NCI-H82 (cell line): ENCODE data around the gene USP21.

Source experiments
- DNase-seq: peaks from one replicate; lab custom pipeline; 2025; lab: John Stamatoyannopoulos, UW

Gene USP21

GRCh38 chr1:161171191-161171590 lies 11.9 kb downstream of the USP21 start:
- DNase-seq = peak; percentile 29

GRCh38 chr1:161171696-161172095 lies 12.4 kb downstream of the USP21 start:
- no peak for DNase-seq

- DNase-seq = no peak
Measured at GRCh38 chr1:161172349-161172748, 13.0 kb downstream of the USP21 start.

GRCh38 chr1:161172776-161173376 lies 13.6 kb downstream of the USP21 start:
- DNase-seq = no peak

- no peak for DNase-seq
Measured at GRCh38 chr1:161173711-161174110, 14.4 kb downstream of the USP21 start.

- DNase-seq = no peak
Measured at GRCh38 chr1:161174911-161175310, 15.6 kb downstream of the USP21 start.

- DNase-seq = no peak
Measured at GRCh38 chr1:161175771-161176453, 16.6 kb downstream of the USP21 start.

- peak; percentile 50 for DNase-seq
Measured at GRCh38 chr1:161176468-161177111, 17.3 kb downstream of the USP21 start.

GRCh38 chr1:161177112-161177935 lies 18.0 kb downstream of the USP21 start, which contains the start of gene B4GALT3:
Gene B4GALT3 (minus strand): TSS chr1:161177507. CDS start chr1:161176060, 1,447 bp downstream.
- peak; percentile 97 for DNase-seq

- DNase-seq = no peak
Measured at GRCh38 chr1:161177936-161178244, 18.6 kb downstream of the USP21 start.

GRCh38 chr1:161179698-161180097 lies 20.4 kb downstream of the USP21 start:
- DNase-seq = no peak

- peak; percentile 60 for DNase-seq
Measured at GRCh38 chr1:161180639-161181038, 21.3 kb downstream of the USP21 start.

- no peak for DNase-seq
Measured at GRCh38 chr1:161182214-161182613, 22.9 kb downstream of the USP21 start.

GRCh38 chr1:161185282-161185682 lies 26.0 kb downstream of the USP21 start:
- peak; percentile 98 for DNase-seq

GRCh38 chr1:161185732-161186311 lies 26.5 kb downstream of the USP21 start:
- peak; percentile 44 for DNase-seq

- no peak for DNase-seq
Measured at GRCh38 chr1:161187311-161187710, 28.0 kb downstream of the USP21 start.

GRCh38 chr1:161188381-161188780 lies 29.1 kb downstream of the USP21 start:
- DNase-seq = no peak

GRCh38 chr1:161189036-161189435 lies 29.7 kb downstream of the USP21 start:
- no peak for DNase-seq

- peak; percentile 61 for DNase-seq
Measured at GRCh38 chr1:161190962-161191521, 31.7 kb downstream of the USP21 start.

- DNase-seq = no peak
Measured at GRCh38 chr1:161191971-161192370, 32.7 kb downstream of the USP21 start.
